H7 (cell line): ENCODE data around the gene FRS2. TPM values are rescaled to one million over a fixed set of nuclear protein-coding genes. Genes with fewer than 3 reads are reported as not detected.

Experiments used
- DNase-seq: peaks from one replicate; pipeline ENCODE4 v3.0.0; 2012
- H3K27me3 ChIP-seq: 2 replicates; pipeline ENCODE4 v1.6.0; 2011; ENCODE audit warnings: mild to moderate bottlenecking, low read length; ENCODE audit not compliant: control insufficient read depth, insufficient read depth
- H3K36me3 ChIP-seq: replicated peaks from 2 replicates; pipeline ENCODE4 v1.5.1; 2011; ENCODE audit warnings: low read length; ENCODE audit not compliant: control insufficient read depth, insufficient read depth
- H3K4me3 ChIP-seq: 2 replicates; pipeline ENCODE4 v1.5.1; 2011; ENCODE audit warnings: low read depth, mild to moderate bottlenecking, control low read depth, low read length, moderate library complexity; ENCODE audit not compliant: insufficient read depth
- total RNA-seq: library from RNA; depleted of rRNA; stranded (reverse); fragments of >200 nt; shearing (Covaris generic); gene quantifications from 2 replicates; pipeline ENCODE4 v1.2.3, GENCODE V29; 2014

FRS2 gene
- total RNA-seq, 1 experiment from 2014 or later: 21.8 TPM

DNA sequence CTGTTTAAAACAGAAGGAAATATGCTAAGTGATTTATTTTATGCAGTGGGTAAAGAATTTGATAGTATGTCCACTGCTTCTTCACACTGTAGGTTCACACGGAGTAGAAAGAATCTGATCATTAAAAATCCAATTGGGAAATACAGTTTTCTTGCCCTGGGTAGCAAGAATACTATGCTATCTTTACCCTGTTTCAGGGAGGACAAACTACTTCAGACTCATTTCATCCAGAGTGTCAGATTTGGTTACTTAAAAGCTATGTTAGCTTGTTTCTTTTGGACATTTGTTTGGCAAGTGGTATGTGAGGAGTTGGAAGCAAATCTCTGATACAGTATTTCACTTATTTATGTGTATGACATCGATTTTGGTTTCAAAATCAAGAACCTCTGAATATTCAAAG is 4.3 kb downstream of the FRS2 start:
- no peak overlapping the region for H3K4me3 ChIP-seq
- no peaks in the 10 kb centered on the region for H3K36me3 ChIP-seq
- no peaks in the 10 kb centered on the region for H3K27me3 ChIP-seq
- DNase-seq: no peak

GRCh38 chr12:69475237-69475975 is 5.2 kb downstream of the FRS2 start:
- Histone ChIP-seq H3K4me3 (no peak overlapping the region), H3K36me3 (no peaks in the 10 kb centered on the region), H3K27me3 (no peaks in the 10 kb centered on the region)
- no peak for DNase-seq

DNA sequence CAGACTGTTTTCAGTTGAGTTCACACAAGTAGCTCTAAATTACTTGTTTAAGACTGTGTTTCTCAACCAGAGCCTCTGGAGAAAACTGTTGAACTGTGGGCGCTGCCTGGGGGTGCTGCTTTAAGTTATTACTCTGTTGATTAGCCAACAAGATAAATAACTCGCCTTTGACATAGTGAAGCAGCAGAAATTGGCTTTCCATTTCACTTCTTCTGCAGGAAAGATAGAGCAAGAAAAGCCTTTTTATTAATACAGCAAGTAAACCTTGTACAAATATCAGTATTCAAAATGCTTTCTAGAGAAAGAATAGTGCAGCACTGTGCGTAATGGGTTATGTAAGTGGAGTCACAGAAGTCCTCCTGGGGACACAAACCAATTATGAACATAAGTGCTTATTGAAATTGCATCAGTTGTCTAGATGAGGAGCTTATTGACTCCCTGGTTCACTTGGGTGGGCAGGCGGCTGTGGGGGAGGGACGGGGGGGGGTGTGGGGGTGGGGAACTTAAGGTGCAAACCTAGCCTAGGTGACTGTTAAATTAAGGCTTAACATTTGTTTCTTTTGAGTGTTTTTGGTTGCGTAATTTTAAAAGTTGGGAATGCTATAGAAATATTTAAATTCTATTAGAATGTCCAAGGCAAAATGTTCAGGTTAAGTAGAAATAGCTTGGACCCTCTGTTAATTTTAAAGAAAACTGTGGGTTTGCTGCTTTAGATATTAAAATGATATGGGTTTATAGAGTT is 6.3 kb downstream of the FRS2 start:
- DNase-seq: no peak
- no peaks in the 10 kb centered on the region for H3K27me3 ChIP-seq
- H3K36me3 ChIP-seq: no peaks in the 10 kb centered on the region
- no peak overlapping the region for H3K4me3 ChIP-seq

GRCh38 chr12:69479675-69480074 is 9.5 kb downstream of the FRS2 start:
- H3K4me3 ChIP-seq: no peak overlapping the region
- no peak for DNase-seq
- H3K36me3 ChIP-seq: no peaks in the 10 kb centered on the region
- no peaks in the 10 kb centered on the region for H3K27me3 ChIP-seq

DNA sequence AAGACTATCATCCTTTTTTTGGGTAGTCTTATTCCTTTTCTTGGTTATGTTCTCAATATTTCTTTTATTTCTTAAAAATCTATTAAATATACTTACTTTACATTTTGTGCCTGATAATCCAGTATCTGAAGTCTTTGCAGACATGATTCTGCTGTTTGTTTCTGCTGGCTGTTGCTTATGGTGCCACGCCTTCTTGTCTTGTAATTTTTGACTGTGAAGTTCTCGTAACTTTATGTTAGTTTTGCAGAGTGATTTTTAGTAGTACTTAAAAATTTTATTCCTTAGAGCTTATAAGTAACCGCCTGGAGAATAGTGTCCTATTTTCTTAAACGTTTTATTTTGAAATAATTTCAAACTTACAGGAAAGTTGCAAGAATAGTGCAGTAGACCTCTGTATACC is 10.5 kb downstream of the FRS2 start:
- no peak for DNase-seq
- no peaks in the 10 kb centered on the region for H3K27me3 ChIP-seq
- H3K4me3 ChIP-seq: no peak overlapping the region
- H3K36me3 ChIP-seq: no peaks in the 10 kb centered on the region

- H3K4me3 ChIP-seq: no peak overlapping the region
- H3K36me3 ChIP-seq: no peaks in the 10 kb centered on the region
- DNase-seq: no peak
- H3K27me3 ChIP-seq: no peaks in the 10 kb centered on the region
These were observed 10.9 kb downstream of the FRS2 start for GRCh38 chr12:69481133-69481532.

- H3K36me3 ChIP-seq: no peaks in the 10 kb centered on the region
- no peak overlapping the region for H3K4me3 ChIP-seq
- no peak for DNase-seq
- no peaks in the 10 kb centered on the region for H3K27me3 ChIP-seq
These were observed 13.5 kb downstream of the FRS2 start for GRCh38 chr12:69483700-69484099.

GRCh38 chr12:69484428-69484827 is 14.2 kb downstream of the FRS2 start:
- Histone ChIP-seq H3K27me3 (no peaks in the 10 kb centered on the region), H3K36me3 (no peaks in the 10 kb centered on the region)
- DNase-seq: no peak

GRCh38 chr12:69490920-69491643 is 20.9 kb downstream of the FRS2 start:
- no peaks in the 10 kb centered on the region for H3K27me3 ChIP-seq
- H3K36me3 ChIP-seq: no peaks in the 10 kb centered on the region
- H3K4me3 ChIP-seq: no peak overlapping the region
- DNase-seq: no peak

More at GRCh38 chr12:69484428-69484827, 14.2 kb downstream of the FRS2 start:
- no peak overlapping the region for H3K4me3 ChIP-seq

DNA sequence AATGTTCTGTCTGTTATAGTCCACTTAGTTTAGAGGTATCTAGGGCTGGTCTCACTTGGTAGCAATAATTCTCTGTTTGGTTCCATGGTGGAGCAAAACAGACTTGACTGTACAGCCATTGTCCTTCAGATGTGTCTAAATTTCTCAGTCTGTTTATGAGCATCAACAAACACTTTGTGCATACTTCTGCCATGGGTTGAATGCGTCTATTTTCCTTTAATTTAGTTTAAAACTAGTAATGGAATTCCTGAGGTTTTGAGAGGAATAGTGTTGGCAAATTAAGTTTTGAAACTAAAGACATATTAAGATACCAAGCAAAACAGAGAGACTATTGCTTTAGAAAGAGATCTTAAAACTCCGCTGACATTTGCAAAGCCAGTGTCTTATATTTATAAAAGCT is 22.6 kb downstream of the FRS2 start:
- H3K4me3 ChIP-seq: no peak overlapping the region
- H3K27me3 ChIP-seq: no peaks in the 10 kb centered on the region
- no peaks in the 10 kb centered on the region for H3K36me3 ChIP-seq
- DNase-seq: no peak

DNA sequence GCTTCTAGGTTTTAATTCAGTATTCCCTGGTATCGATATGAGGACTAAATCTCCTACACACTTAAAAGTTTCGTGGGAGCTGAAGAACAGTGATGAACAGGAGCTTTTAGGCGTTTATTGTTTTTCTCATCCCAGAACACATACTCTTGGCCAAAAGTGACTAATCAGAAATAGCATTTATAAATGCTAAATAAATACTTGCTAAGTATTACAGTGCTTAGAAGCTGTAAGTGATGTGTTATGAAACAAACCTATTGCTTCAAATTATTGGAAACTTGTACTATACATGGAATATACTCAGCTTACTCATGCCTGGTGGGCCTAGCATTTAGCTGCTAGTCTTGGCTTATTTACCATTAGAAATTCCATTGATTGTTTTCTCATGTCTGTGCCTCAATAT is 24.9 kb downstream of the FRS2 start:
- no peak for DNase-seq
- H3K4me3 ChIP-seq: no peak overlapping the region
- no peaks in the 10 kb centered on the region for H3K36me3 ChIP-seq
- no peaks in the 10 kb centered on the region for H3K27me3 ChIP-seq

DNA sequence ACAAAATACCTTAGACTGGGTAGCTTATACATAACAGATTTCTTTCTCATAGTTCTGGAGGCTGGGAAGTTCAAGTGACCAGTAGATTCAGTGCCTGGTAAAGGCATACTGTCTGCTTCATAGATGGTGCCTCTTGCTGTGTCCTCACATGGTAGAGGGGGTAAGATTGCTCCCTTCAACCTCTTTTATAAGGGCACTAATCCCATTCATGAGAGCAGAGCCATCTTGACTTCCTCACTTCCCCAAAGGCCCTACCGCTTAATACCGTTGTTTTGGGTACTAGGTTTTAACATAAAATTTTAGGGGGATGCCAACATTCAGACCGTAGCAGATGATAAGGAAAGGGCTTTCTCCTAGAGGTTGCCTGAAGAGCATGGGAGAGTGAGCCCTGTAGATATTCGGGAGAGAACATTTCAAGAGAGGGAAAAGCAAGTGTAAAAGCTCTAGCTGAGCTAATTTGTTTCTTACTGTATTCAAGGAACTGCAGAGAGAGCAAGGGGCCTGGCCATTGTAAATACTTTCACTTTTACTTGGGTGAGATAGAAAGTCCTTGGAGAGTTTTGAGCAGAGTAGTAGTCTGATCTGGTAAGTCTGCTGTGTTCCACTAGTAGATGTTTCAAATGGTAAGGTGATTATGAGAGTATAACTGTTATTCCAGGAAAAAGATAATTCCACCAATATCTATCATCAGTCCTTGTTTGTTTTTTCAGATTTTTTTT is 27.3 kb downstream of the FRS2 start:
- DNase-seq: no peak
- Histone ChIP-seq H3K36me3 (no peaks in the 10 kb centered on the region), H3K27me3 (no peaks in the 10 kb centered on the region), H3K4me3 (no peak overlapping the region)

GRCh38 chr12:69500631-69501030 is 30.4 kb downstream of the FRS2 start:
- Histone ChIP-seq H3K27me3 (no peaks in the 10 kb centered on the region), H3K4me3 (no peak overlapping the region), H3K36me3 (no peaks in the 10 kb centered on the region)
- DNase-seq: no peak

DNA sequence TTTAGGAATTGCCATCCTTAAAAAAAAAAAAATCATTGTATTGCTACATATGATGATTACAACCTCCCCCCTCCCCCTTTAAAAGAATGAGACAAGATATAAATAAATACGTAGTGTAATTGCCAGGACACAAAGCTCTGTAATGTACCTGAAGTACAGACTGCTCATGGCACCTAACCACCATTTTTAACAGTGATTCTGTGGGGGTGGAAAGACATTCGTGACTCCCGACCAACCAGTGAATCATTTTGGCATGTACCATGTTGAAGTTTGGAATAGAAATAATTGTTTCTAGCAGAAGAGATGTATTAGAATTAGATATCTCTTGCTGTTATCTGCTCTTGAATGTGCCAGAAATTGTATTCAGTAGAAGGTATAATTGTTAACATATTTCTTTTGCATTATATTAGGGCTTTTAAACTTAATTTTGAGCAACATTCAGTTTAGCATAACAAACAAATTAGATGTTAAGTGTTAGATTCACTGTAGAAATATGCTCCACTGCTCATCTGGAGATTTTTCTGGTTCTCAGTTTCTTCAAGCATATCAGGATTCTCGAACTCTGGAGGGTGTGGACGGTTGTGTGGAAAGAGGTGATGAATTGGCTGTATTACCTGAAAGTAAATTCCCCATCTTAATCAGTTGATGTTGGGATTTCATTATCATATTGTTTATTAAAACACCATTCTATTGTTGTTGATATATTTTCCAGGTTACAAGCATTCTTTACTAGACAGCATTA is 31.1 kb downstream of the FRS2 start:
- Histone ChIP-seq H3K4me3 (no peak overlapping the region), H3K36me3 (no peaks in the 10 kb centered on the region), H3K27me3 (no peaks in the 10 kb centered on the region)
- no peak for DNase-seq
